ENCODE measurements around the gene KLK2. TPM values are rescaled to one million over a fixed set of nuclear protein-coding genes. Genes with fewer than 3 reads are reported as not detected.

Gene KLK2
- total and polyA plus RNA-seq, 2 of the 13 experiments (the other 11 are each of a cell fraction or from before 2014, with no cell fraction given): 0.11 TPM; not detected in 1

- CTCF ChIA-PET (ENCODE audit: low intra/inter-chr PET ratio, low total read pairs): no interaction called here
- in situ Hi-C loops (cut with HindIII; ENCODE audit: extremely low pct_ligation_motif_present, low pct_unique_long_range_greater_than_20kb): no loop called here
- no peaks in the 10 kb centered on the region for H3K79me2 ChIP-seq (ENCODE audit: insufficient read depth, low read length)
- H4K20me1 ChIP-seq (ENCODE audit: insufficient read depth, low read length): no peaks in the 10 kb centered on the region
- peaks cover 0 to 4% of the 10 kb centered on the region in 2 experiments; a peak in 2 of 5 replicates for H3K27me3 ChIP-seq (ENCODE audit: control insufficient read depth in 1 of 2, insufficient read depth in 2 of 2, low read length in 2 of 2)
- DNase-seq (ENCODE audit: low spot score) (no peak), ATAC-seq (no peak), FAIRE-seq (no peak)
- intact Hi-C loops (cut with micrococcal nuclease; ENCODE audit: unreplicated experiment): no loop called here
- no peaks in the 10 kb centered on the region for H3K4me1 ChIP-seq (ENCODE audit: insufficient read depth, low read length)
- no peaks in the 10 kb centered on the region for H3K36me3 ChIP-seq (replicated peaks in 1 of 2; ENCODE audit: control insufficient read depth in 1 of 2, insufficient read depth in 2 of 2, low read length in 2 of 2)
- H3K9me3 ChIP-seq (ENCODE audit: low read length): no peaks in the 10 kb centered on the region
- H3K4me2 ChIP-seq (ENCODE audit: low read depth, low read length): no peak overlapping the region
- no peak overlapping the region for H3K27ac ChIP-seq (ENCODE audit: extremely low read length, insufficient read depth, low read length)
- 2% methylated on average over 5 of the region's 8 CpGs for WGBS (ENCODE audit: low lambda C conversion rate)
- BruUV-seq (replicated peaks): no TSS peak
- POLR2A ChIA-PET: no interaction called here
- H3K9ac ChIP-seq (ENCODE audit: insufficient read depth, low read depth, low read length): no peak overlapping the region
- H3K4me3 ChIP-seq (replicated peaks in 1 of 3; ENCODE audit: insufficient read depth in 1 of 3, low read depth in 2 of 3, low read length in 3 of 3): no peak overlapping the region
- no peak overlapping the region for H2AFZ ChIP-seq (ENCODE audit: low read length)
- TF ChIP-seq ZSCAN30 (CRISPR knock-in tag; IDR thresholded peaks at IDR 0.05) (no peak), YY1 (IDR thresholded peaks at IDR 0.05; ENCODE audit: insufficient read depth, insufficient replicate concordance, low read depth, low read length) (no peak), ZNF678 (CRISPR knock-in tag; IDR thresholded peaks at IDR 0.05) (no peak), ZNF296 (CRISPR knock-in tag; conservative IDR thresholded peaks at IDR 0.05) (no peak), KDM1A (CRISPR knock-in tag; IDR thresholded peaks at IDR 0.05) (no peak), ARID4A (CRISPR knock-in tag; IDR thresholded peaks at IDR 0.05; ENCODE audit: borderline replicate concordance) (no peak), EP300 (IDR thresholded peaks at IDR 0.05; ENCODE audit: low read depth in 2 of 2, low read length in 2 of 2) (no peak), EP300 (CRISPR knock-in tag; IDR thresholded peaks at IDR 0.05; ENCODE audit: borderline replicate concordance) (no peak), ZNF564 (CRISPR knock-in tag; IDR thresholded peaks at IDR 0.05) (no peak), REST (IDR thresholded peaks at IDR 0.05; ENCODE audit: borderline replicate concordance in 1 of 2, low read depth in 1 of 2, low read length in 2 of 2) (no peak), TIGD3 (CRISPR knock-in tag; IDR thresholded peaks at IDR 0.05; ENCODE audit: borderline replicate concordance) (no peak), ZNF773 (CRISPR knock-in tag; IDR thresholded peaks at IDR 0.05; ENCODE audit: borderline replicate concordance) (no peak), FOXM1 (CRISPR knock-in tag; IDR thresholded peaks at IDR 0.05) (no peak)
These were observed 28.8 kb upstream of the KLK2 start for GRCh38 chr19:50844296-50844935.

Data from HepG2 (cell line).